EH (cell line): Measurements from ENCODE around the gene ZBED3.
"Not testable (repeated sequence)": the region's sequence is repeated elsewhere in the genome, so short reads cannot be mapped to it uniquely, and the experiment has no call there.

ENCODE experiments used
- DNase-seq: peaks from one replicate; pipeline ENCODE4 v3.0.0-alpha.2; 2015; ENCODE audit warnings: low read depth

ZBED3 gene

GRCh38 chr5:77086689-77087483 lies at the start of gene ZBED3:
Gene ZBED3 (minus strand): TSS chr5:77087285. CDS start chr5:77077878, 9,407 bp downstream.
- DNase-seq, result peak; percentile 81

GRCh38 chr5:77133061-77133758 lies 46.1 kb upstream of the ZBED3 start:
- peak; percentile 97 for DNase-seq

- no peak for DNase-seq
Measured at GRCh38 chr5:77131361-77131760, 44.3 kb upstream of the ZBED3 start.

- DNase-seq, result peak; percentile 54
Measured at GRCh38 chr5:77129391-77129990, 42.4 kb upstream of the ZBED3 start.

- no peak for DNase-seq
Measured at GRCh38 chr5:77128411-77129061, 41.5 kb upstream of the ZBED3 start.

GRCh38 chr5:77123057-77123456 lies 36.0 kb upstream of the ZBED3 start:
- DNase-seq, result no peak

GRCh38 chr5:77120706-77121105 lies 33.6 kb upstream of the ZBED3 start:
- no peak for DNase-seq

- no peak for DNase-seq
Measured at GRCh38 chr5:77120086-77120485, 33.0 kb upstream of the ZBED3 start.

GRCh38 chr5:77117161-77117560 lies 30.1 kb upstream of the ZBED3 start:
- no peak for DNase-seq

GRCh38 chr5:77107035-77107434 lies 19.9 kb upstream of the ZBED3 start:
- DNase-seq, result not testable (repeated sequence)

GRCh38 chr5:77104813-77105212 lies 17.7 kb upstream of the ZBED3 start:
- no peak for DNase-seq

- peak; percentile 1 for DNase-seq
Measured at GRCh38 chr5:77103457-77103856, 16.4 kb upstream of the ZBED3 start.

- no peak for DNase-seq
Measured at GRCh38 chr5:77102549-77102948, 15.5 kb upstream of the ZBED3 start.

- DNase-seq, result peak; percentile 58
Measured at GRCh38 chr5:77101298-77101697, 14.2 kb upstream of the ZBED3 start.

GRCh38 chr5:77095189-77095588 lies 8.1 kb upstream of the ZBED3 start:
- no peak for DNase-seq

- no peak for DNase-seq
Measured at GRCh38 chr5:77087484-77088261, 588 bp upstream of the ZBED3 start.

- no peak for DNase-seq
Measured at GRCh38 chr5:77086368-77086688, 757 bp downstream of the ZBED3 start.

GRCh38 chr5:77083088-77083487 lies 4.0 kb downstream of the ZBED3 start:
- no peak for DNase-seq

GRCh38 chr5:77082280-77082679 lies 4.8 kb downstream of the ZBED3 start:
- no peak for DNase-seq

- DNase-seq, result no peak
Measured at GRCh38 chr5:77080905-77081304, 6.2 kb downstream of the ZBED3 start.

- not testable (repeated sequence) for DNase-seq
Measured at GRCh38 chr5:77080479-77080878, 6.6 kb downstream of the ZBED3 start.

- no peak for DNase-seq
Measured at GRCh38 chr5:77077829-77078176, 9.3 kb downstream of the ZBED3 start.
